Globus pallidus (tissue), 1 donor: ENCODE results near the gene UST.

Source experiments
- DNase-seq: peaks from one replicate; pipeline ENCODE4 v3.0.0-alpha.2; 2015; ENCODE audit warnings: low spot score

The UST gene

DNA sequence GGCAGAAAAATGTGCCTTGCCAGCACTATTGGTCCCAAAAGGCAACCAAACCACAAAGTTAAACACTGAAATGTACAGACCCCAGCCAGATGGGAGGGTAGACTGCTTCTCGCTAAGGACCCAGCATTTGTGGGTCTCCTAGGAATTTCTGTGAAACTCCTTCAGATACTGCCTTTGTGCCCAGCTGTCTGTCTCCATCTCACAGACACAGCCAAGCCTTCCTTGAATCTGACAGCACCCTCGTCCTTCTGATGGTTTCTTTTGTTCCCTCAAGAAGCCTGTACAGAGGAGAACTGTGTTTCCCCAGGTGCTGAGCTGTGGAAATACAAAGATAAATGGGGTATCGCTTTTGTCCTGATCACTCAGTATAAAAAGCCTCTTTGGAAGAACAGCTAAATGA, 316.6 kb downstream of the UST start:
- DNase-seq = no peak

DNA sequence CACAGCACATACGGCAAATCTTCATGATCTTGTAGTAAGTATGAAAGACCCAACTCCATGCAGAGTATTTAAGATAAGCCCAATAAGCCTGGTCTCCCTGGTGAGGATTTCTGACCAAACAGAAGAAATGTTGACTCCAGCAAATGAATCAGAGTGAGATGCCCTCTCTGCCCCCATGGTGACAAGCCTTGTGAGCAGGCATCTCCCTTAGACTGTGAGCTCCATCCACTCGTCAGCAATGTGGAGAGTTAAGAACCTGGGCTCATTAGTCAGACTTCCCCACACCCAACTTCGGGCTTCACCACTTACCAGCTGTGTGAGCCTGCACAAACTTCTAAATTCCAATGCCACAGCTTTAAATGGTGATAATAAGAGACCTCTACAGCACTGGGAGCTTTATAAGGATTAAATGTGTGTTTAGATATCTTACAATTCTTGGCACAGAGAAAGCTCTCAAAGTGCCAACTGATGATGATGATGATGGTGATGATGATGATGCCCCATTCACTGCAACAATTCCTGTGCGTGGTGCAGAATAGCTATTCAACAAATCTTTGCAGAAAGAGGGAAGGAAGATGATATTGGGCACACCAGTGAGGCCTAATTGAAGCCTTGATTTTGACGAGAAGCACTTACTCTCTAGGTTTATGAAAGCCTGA, 317.3 kb downstream of the UST start:
- DNase-seq = no peak

DNA sequence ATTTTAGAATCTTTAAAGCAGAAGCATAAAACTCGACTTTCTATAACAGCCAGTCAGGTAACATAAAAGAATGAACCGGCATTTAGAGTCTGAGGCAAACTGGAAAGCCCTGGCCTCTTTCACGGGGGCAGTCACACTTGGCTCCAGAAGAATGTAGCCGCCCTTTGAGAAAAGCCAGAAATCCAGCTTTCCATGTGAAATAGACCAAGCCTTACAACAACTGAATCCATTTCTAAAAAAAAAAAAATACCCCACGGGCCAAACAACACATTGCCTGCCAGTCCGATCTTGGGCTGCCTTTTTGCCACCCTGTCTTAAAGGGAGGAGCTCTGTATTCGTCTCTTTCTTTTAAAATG, 317.8 kb downstream of the UST start:
- no peak for DNase-seq

DNA sequence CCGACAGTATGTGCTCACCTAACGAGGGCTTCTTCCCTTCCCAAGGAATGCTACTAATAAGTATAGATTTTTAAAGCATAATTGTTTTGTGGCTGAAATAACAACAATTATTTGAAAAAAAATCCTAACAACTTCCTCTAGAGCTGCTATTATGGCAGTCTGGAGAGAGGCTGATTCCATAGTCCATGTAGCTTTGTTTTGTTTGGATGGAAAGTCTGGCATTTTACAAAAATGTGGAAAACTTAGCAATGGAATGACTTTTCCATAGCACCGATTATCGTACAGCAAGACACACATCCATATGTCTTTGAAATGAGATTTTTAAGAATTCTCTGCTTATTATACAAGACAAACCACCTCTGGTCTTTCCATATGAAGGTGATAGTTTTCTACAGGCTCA, 318.3 kb downstream of the UST start:
- DNase-seq = no peak

DNA sequence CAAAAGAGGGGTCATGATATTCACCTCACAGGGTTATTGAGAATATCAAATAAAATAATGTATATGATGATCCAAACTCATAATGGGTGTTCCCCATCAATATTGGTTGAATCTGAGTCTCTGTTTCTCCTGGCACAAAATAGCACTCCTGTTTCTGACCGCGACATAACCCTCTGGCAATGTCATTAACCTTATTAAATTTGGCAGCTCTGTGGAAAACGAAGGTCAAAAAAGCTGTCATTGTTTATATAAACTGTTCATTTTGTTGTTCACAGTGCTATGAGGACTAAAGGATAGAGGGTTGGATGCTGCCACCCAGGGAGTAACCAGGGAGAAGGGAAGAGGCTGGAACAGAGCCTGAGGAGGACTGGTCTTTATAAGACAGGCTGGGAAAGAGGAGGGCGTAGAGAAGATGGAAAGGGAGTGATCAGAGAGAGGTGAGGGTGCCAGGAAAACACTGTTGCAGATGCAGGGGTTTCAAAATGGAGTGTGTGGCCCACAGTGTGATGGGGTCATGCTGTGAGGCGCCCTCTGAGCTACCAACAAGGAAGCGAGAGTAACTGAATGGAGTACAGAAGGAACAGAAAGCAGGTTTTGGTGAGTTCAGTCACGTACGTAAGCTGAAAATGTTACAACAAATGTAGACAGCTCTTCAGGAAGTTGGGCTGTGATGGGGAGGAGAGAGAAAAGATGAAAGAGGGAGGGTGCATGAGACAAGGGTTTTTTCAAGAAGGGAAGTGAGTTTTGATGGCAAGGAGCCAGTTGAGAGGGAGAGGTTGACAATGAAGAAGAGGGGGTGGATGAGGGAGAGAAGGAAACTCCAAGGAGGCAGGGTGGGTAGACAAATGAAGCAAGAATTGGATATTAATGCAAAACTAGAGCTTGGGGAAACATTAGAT, 319.1 kb downstream of the UST start:
- DNase-seq = peak; percentile 70

DNA sequence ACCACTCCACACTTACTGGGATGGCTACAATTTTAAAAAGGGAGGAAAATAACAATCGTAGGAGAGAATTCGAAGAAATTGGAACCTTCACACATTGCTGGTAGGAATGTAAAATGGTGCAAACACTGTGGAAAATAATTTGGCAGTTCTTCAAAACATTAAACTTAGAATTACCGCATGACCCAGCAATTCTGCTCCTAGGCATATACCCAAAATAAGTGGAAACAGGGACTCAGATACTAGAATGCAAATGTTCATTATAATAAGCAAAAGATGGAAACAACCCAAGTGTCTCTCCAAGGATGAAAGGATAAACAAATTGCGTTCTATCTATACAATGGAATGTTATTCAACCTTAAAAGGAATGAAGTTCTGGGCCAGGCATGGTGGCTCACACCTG, 325.2 kb downstream of the UST start:
- DNase-seq = no peak

DNA sequence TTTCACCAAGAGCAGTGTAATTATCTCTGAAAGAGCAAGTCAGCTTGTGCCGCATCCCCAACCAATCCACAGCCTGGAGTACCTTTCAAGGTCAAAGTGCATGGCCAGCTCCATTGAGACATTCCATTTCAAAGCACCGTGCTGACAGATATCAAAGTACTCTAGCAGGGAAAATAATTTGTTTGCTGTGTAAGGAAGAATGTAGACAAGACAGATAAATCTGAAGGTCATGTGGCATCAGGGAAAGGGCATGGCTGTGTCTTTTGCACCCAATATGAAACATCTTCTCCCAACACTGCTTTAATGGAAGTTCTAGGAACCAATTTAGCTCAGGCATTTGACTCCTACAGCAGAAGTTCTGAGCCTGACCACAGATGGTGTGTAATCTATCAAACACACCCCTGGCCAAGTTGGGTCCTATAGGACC, 328.0 kb downstream of the UST start:
- DNase-seq = no peak

DNA sequence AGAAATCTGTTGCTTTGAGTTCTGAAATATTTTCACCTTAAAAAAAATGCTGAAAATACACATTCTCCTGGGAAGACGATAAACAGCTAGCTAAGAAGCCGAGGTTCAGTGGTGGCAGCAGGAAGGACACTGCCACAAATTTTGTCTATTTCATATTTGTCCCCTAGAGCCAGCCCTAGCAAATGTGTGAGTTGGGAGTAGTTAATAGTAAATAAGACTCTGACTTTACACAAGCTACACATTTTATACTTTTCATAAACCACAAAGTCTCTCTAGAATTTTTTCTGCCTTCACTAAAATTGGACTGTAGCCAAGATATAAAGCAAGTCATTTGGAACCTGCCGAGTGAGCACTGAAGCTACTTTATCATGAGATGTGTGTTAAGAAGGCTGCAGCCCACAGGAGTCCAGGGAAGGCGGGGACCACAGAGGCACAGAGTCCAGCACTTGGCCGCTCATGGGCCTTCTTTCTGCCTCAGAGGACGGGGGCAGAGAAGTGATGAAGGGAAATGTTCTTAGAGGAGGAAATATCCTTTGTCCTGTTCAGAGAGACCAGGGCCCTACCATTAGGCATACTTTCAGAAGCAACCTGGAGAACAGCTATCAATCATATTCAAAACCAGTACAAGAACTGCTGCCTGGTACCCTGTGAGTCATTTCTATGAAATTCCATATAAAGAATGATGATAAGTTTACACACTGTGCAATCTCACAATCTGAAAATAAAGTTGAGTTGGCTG, 329.0 kb downstream of the UST start:
- no peak for DNase-seq

DNA sequence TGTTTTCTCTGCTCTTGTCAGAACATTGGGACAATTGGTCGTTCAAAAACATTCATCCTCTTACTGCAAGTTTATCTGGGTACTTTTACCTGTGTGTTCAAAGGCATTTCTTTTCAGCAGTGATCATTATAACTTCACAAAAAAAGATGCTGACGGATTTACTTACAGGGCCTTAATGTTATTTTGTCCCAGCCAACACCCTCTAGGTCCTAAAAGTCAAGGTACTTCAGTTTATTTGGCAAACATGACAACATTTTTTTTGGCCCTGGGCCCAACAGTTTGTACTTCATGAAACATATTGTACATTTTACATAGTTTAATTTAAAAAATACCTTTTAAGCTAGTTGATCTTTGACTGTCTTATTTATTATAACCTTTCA, 329.5 kb downstream of the UST start:
- no peak for DNase-seq

DNA sequence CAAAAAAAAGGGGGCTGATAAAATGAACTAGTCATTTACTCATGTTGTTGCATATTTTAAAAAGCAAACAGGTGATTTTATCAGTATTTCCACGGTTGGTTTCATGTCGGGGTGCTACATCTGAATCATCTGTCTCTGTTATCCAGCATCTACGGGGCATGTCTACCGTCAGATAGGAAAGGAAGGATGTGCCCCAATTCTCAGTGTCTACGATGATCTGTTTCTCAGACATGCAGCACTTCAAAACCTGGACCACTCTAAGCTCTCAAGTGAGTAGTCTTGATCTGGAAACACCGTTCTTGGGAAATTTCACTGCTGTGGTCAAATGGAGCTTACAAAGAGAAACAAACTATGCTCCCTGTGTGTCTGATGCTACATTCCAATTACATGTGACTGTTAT, 330.4 kb downstream of the UST start:
- no peak for DNase-seq

DNA sequence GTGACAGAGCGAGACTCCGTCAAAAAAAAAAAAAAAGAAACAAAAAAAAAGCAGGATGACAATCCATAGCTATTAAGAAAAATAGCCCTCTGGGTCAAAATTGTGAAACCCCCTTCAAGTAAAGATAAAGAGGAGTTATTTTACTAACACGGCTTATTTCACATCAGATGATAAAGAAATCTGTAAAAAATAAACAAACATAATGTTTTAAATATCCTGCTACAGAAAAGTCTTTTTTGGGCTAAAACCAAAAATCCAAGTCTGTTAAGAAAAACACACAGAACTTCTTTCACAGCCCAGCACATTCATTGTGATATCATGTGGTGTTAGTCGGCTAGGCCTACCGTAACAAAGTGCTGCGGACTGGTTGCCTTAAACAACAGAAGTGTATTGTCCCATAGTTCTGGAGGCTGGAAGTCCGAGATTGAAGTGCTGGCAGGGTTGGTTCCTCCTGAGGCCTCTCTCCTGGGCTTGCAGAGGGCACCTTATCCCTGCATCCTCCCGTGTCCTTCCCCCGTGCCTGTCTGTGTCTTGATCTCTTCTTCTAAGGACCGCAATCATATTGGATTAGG, 331.5 kb downstream of the UST start:
- no peak for DNase-seq

DNA sequence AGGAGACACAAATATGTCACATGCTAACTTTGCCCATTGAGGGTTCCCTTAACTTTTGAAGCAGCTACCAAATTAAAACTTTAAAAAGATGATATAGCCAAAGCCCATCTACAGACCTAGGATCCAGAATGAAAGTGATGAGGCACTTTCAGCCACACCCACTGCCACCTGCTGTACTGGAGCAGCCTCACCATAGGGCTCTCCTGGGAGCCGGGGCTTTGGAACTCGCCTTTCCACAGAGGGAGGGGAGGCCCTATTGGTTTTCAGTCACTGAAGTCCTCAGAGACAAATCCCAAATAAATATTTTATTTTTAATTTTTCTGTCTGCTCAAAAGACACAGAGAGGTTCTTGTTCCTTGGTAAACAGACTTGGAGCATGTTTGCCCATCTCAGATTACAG, 332.6 kb downstream of the UST start:
- no peak for DNase-seq

DNA sequence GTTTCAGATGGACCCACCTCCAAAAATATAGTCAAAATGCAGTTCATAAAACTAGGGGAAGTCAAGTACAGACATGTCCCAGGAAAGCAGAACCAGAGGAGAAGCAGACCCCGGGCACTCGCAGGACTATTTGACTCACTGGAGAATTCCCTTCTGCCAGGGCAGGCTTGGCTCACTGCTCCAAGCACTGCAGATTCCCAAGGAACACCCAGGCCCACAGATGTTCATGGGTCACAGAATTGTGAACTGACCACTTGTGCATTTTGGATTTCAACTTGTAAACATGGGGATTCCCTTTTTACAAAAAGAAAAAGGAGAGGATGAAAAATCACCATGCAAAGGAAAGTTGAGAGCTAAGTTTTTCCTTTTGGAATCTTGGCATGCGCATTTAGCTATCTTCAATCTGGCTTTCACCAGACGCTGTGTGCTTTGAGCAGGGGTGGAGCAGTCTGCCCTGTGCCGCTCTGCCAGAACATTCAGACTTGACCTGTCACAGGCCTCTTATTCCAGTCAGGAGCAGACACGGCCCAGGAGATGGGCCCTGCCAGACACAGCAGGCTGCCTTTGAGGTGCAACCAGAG, 333.2 kb downstream of the UST start:
- peak; percentile 38 for DNase-seq

DNA sequence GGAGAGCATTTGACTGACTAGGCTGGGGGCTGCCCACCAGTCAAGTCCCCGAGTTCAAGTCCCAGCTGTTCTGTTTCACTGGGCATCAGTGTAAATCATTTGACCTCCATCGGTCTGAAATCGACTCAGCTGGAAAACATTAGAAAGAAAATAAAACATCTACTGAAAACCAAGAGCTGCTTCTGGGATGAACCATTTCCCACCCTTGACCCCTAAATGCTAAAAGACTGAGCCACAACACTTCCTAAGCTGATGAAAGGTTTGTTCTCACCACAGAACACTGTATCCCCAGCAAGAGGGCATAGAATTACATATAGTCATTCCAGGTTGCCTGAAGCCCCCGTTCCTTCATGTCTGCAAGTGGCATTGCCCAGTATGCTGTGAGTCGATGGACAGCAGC, 333.7 kb downstream of the UST start:
- DNase-seq = no peak

DNA sequence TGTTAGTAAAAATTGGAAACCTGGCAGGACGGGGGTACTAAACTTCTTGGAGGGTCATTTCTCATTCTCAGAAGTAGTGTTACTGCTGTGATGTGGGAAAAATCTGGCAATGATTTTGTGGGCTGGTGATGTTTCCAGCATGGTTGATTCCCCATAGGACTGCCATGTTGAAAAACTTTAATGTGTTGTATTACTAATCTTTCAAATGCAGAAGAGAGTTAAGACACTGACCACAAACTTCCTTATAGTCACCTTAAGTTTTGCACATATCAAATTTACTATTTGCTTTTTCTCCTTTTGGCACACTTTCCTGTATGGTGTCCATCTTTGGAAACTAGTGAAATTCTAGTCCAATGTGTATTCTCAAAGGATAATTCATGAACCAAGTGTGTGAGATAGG, 334.5 kb downstream of the UST start:
- no peak for DNase-seq

DNA sequence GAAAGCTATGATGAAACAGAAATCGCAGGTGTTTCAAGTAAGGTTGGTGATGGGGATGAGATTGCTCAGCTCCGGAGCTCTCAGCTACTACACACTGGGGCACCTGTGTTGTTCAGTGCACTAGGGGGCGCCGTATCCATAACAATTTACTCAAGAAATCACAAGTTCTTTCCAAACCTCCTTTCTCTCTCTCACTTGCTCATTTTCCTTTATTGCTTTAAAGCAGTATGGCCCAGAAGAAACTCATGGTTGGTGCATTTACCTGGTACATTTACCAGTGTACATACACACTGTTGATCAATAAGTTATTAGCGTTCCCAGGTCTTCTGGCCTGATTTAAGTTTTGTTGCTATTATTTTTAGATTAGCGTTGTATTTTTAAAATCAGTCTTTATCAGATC, 335.5 kb downstream of the UST start:
- DNase-seq = peak; percentile 64

DNA sequence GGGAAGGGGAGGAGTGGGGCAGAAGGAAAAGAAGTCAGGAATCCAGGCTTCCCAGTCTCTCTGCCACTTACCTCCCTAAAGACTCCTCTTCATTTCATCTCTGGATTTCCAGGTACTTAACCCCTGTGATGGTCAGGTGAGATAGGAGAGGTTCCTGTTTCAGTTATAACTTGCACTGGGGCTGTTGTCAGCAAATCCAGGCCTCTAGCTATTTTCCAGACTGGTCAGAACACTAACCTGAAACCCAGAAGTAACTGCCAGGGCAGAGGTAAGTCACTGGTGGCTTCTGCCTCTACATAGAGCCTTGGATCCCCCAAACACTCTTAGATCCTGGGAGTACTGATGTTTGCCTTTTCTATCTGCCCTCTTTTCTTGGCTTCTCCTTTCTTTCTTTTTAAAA, 337.2 kb downstream of the UST start:
- DNase-seq = no peak

DNA sequence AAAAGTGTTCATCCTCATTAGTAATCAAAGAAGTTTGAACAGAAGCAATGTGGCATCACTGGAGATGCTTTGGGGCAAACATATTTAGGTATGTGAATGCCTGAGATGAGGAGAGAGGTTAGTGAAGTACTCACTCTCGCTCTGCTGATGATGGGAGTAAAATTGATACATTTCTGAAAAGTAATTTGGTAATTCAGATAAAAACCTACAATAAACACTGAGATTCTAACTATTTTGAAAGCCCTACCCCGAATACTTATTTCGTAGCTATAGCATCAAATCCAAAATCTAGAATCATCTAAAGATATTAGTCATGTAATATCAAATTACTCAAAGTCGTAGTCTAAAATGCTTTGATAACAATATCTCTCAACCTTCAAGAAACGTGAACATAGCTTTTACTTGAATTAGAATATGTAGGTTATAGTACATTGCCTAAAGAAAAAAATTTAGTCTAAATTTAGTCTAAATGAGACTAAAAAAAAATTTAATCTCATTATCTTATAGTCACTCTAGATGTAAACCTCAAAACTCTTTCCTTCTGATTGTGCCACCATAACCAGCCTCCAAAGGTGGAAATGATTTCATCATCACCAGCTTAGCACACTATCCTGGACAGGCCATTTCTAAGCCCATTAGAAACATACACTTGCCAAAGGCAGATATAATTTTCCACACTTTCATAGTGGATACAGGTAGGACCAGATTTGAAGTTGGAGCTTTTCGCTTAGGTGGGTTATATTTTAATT, 338.2 kb downstream of the UST start:
- no peak for DNase-seq

DNA sequence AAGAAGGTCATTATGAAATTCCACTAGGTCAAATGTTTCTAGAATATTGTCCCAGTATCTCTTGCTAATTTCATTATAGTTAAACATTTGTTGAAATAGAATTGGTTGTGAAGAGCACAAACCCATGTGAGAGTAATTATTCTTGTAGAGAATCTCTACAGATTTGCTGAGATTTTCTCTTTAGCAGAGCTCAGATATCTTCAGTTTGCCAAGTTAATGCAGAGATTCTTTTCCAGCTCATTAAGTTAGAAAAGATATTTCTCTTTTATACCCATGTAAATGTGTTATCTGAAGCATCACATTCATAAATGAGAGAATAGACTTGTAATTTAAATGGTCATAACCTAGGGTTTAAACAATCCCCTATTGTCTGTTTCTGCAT, 338.7 kb downstream of the UST start:
- DNase-seq = no peak

DNA sequence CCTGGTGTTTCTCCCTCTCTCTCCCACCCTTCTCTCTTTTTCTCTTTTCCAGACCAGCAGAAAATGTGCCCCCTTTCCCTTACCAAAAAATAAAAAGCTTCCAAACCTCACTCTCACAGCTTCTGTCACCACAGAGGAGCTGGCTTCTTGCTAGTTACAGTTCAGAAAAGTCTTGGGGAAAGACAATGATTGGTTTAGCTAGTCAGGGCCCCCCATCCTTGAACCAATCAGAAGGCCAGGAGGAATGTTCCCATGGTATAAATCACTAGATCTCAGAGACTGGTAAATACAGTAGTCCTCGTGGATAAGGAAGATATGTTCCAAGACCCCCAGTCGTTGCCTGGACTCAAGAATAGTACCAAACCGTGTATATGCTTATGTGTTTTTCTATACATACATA, 339.5 kb downstream of the UST start:
- DNase-seq = no peak

DNA sequence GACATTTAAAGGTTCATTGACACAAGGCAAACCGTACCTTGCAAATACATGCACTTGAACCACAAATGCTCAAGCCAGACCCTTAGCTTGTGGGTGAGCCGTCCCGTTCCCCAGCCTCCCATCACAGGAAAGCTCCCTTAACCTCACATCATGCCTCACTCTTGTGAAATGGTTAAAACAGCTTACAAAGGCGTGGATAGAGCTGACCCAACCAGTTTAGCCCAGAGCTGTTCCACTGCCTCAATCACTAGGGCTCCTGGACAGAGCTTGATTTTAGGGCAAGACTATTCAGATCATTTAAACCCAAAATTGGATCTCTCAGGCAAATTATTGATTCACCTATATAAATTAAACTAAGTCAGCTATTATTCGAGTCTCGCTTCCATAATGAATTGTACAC, 341.1 kb downstream of the UST start:
- DNase-seq = no peak

DNA sequence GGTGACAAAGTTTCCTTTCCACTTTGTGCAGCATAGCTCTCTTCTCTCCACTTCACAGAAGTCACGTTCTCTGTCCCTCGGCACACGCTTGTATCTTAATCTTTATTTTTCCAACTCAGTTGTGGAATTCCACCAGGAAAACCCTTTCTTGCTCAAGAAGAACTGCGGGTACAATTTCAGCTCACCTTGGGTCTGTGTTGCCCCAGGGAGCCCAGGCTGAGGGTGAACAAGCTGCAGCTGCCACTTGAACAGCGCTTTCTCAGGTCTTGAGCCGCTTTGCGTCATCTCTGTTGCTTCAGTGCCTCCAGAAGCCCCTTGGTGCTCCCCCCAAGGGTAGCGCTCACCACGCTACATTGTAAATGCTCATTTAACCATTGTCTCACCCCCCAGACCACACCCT, 341.5 kb downstream of the UST start:
- DNase-seq = no peak
